Testis (tissue), 3 donors: ENCODE data around the gene FOXK2. TPM values are rescaled to one million over a fixed set of nuclear protein-coding genes. Genes with fewer than 3 reads are reported as not detected.

Source experiments
- DNase-seq: peaks from one replicate; pipeline ENCODE4 v3.0.0-alpha.2; 2019
- H3K27ac ChIP-seq, 2 donors: fragments of 200-600 bp; sonication (generic); one replicate each; pipeline ENCODE4 v1.5.1; 2019
- H3K27me3 ChIP-seq: fragments of 200-600 bp; sonication (generic); one replicate; pipeline ENCODE4 v1.5.1; 2019
- H3K36me3 ChIP-seq: fragments of 200-600 bp; sonication (generic); one replicate; pipeline ENCODE4 v1.5.1; 2017; ENCODE audit warnings: low read depth; ENCODE audit errors: missing control alignments
- H3K4me1 ChIP-seq: fragments of 200-600 bp; sonication (generic); one replicate; pipeline ENCODE4 v1.5.1; 2019
- H3K4me3 ChIP-seq, 2 donors: fragments of 200-600 bp; sonication (generic); one replicate each; pipeline ENCODE4 v1.5.1; 2017 to 2019
- H3K9me3 ChIP-seq: fragments of 200-600 bp; sonication (generic); one replicate; pipeline ENCODE4 v1.5.1; 2017
- CTCF ChIP-seq, 3 experiments: fragments of 450-650 bp in 2 of 3; fragments of 200-600 bp in 1 of 3; sonication (generic) in 1 of 3; IDR thresholded peaks; one replicate each; pipeline ENCODE4 v1.5.1; 2016 to 2019; ENCODE audit warnings: antibody characterized with exemption in 3 of 3, mild to moderate bottlenecking in 2 of 3, moderate library complexity in 1 of 3
- POLR2A ChIP-seq: fragments of 450-650 bp; IDR thresholded peaks from one replicate; pipeline ENCODE4 v1.6.1; 2017; ENCODE audit warnings: antibody characterized with exemption, mild to moderate bottlenecking, moderate library complexity
- WGBS, 2 donors: methylation state at CpG; one replicate each; pipeline ENCODE4 v1.1.5; 2018; 5-methylcytosine and 5-hydroxymethylcytosine counted together
- intact Hi-C: fragments of 100-400 bp; cut with DNase I; formaldehyde crosslinking; loops from one replicate; pipeline ENCODE4 v1.15.1; 2023; ENCODE audit warnings: low total_unique reads
- polyA plus RNA-seq: library from polyadenylated mRNA; stranded (reverse); fragments of 350-450 nt; fragmentation: Illumina TruSeq; extraction: RNeasy Lipid Tissue Mini Kit (QIAGEN cat#74804); gene quantifications from one replicate; pipeline ENCODE4 v1.2.3, GENCODE V29; 2014; ENCODE audit warnings: low read depth, low replicate concordance; ENCODE audit not compliant: insufficient read depth
- total RNA-seq, 2 donors: library from RNA; depleted of rRNA; stranded (reverse); fragments of >200 nt; gene quantifications; one replicate each; pipeline ENCODE4 v1.2.3, GENCODE V29; 2016

Gene FOXK2
- total and polyA plus RNA-seq, 3 donors from 2014 or later = 85.8 to 95.1 (median 94.3) TPM

- intact Hi-C loops = no loop called here
- Histone ChIP-seq H3K4me1 (peaks cover 6% of the 10 kb centered on the region), H3K36me3 (no peaks in the 10 kb centered on the region), H3K27me3 (no peaks in the 10 kb centered on the region), H3K9me3 (no peaks in the 10 kb centered on the region), H3K4me3 (no peak overlapping the region), H3K27ac (no peak overlapping the region)
- TF ChIP-seq POLR2A (no peak), CTCF (IDR thresholded peaks at IDR 0.05) (no peak)
- no peak for DNase-seq
- 91 to 92% methylated on average over 19 to 25 of the region's 25 CpGs for WGBS, 2 donors
Observed at GRCh38 chr17:82490512-82491195, 28.9 kb upstream of the FOXK2 start.

GRCh38 chr17:82491196-82491530 lies 28.4 kb upstream of the FOXK2 start:
- Histone ChIP-seq H3K27ac (no peak overlapping the region), H3K4me3 (no peak overlapping the region), H3K4me1 (peaks cover 4% of the 10 kb centered on the region), H3K36me3 (no peaks in the 10 kb centered on the region), H3K27me3 (no peaks in the 10 kb centered on the region), H3K9me3 (no peaks in the 10 kb centered on the region)
- WGBS, 2 donors = 90% methylated on average over 10 of the region's 10 CpGs
- DNase-seq = no peak
- TF ChIP-seq CTCF (IDR thresholded peaks at IDR 0.05) (no peak), POLR2A (no peak)
- intact Hi-C loops = no loop called here

GRCh38 chr17:82491533-82491932 lies 28.0 kb upstream of the FOXK2 start:
- Histone ChIP-seq H3K36me3 (no peaks in the 10 kb centered on the region), H3K27me3 (no peaks in the 10 kb centered on the region), H3K9me3 (no peaks in the 10 kb centered on the region), H3K4me3 (no peak overlapping the region), H3K4me1 (peaks cover under 1% of the 10 kb centered on the region), H3K27ac (no peak overlapping the region)
- TF ChIP-seq POLR2A (no peak), CTCF (IDR thresholded peaks at IDR 0.05) (no peak)
- 87 to 90% methylated on average over 10 to 15 of the region's 15 CpGs for WGBS, 2 donors
- intact Hi-C loops = no loop called here
- no peak for DNase-seq

GRCh38 chr17:82492643-82493225 lies 26.8 kb upstream of the FOXK2 start:
- peaks cover 3% of the 10 kb centered on the region for H3K4me1 ChIP-seq
- WGBS, 2 donors = 84 to 86% methylated on average over 11 to 13 of the region's 13 CpGs
- no peak overlapping the region for H3K27ac ChIP-seq
- no peak overlapping the region for H3K4me3 ChIP-seq
- intact Hi-C loops = no loop called here
- no peaks in the 10 kb centered on the region for H3K9me3 ChIP-seq
- H3K27me3 ChIP-seq = no peaks in the 10 kb centered on the region
- no peaks in the 10 kb centered on the region for H3K36me3 ChIP-seq
- no peak for TF ChIP-seq CTCF (IDR thresholded peaks at IDR 0.05)
- TF ChIP-seq POLR2A = no peak
- no peak for DNase-seq
